Endothelial cell (in vitro differentiated cells): ENCODE measurements around the gene CAMTA1. TPM values are rescaled to one million over a fixed set of nuclear protein-coding genes. Genes with fewer than 3 reads are reported as not detected.

Experiments used
- DNase-seq: peaks from one replicate; pipeline ENCODE4 v3.0.0; 2021; ENCODE audit warnings: low spot score
- H3K27ac Mint-ChIP-seq: one replicate; pipeline ENCODE4 v1.8.0; 2021; ENCODE audit warnings: mixed read lengths, inconsistent platforms; ENCODE audit not compliant: unreplicated experiment
- H3K27me3 Mint-ChIP-seq: one replicate; pipeline ENCODE4 v1.8.0; 2021; ENCODE audit warnings: mild to moderate bottlenecking, moderate library complexity, mixed read lengths, inconsistent platforms; ENCODE audit not compliant: unreplicated experiment
- H3K36me3 Mint-ChIP-seq: one replicate; pipeline ENCODE4 v1.8.0; 2021; ENCODE audit warnings: mild to moderate bottlenecking, low read depth, mixed read lengths, inconsistent platforms; ENCODE audit not compliant: unreplicated experiment
- H3K4me1 Mint-ChIP-seq: one replicate; pipeline ENCODE4 v1.8.0; 2021; ENCODE audit warnings: mild to moderate bottlenecking, mixed read lengths, inconsistent platforms; ENCODE audit not compliant: unreplicated experiment
- H3K4me3 Mint-ChIP-seq: one replicate; pipeline ENCODE4 v1.8.0; 2021; ENCODE audit warnings: mild to moderate bottlenecking, mixed read lengths, inconsistent platforms; ENCODE audit not compliant: unreplicated experiment
- H3K9me3 Mint-ChIP-seq: one replicate; pipeline ENCODE4 v1.8.0; 2021; ENCODE audit warnings: mixed read lengths, inconsistent platforms; ENCODE audit not compliant: unreplicated experiment
- CTCF ChIP-seq: fragments of 200-600 bp; sonication (generic); IDR thresholded peaks from one replicate; pipeline ENCODE4 v1.5.0; 2021; ENCODE audit warnings: antibody characterized with exemption; ENCODE audit not compliant: unreplicated experiment
- total RNA-seq: library from RNA; stranded (reverse); fragmentation: NEBNext Ultra II Directional; extraction: Animal tissue kit (Norgen Biotek cat#: 25700); gene quantifications from one replicate; pipeline ENCODE4 v1.2.1, GENCODE V29; 2021; ENCODE audit not compliant: unreplicated experiment

Gene CAMTA1
- total RNA-seq, 1 donor from 2014 or later, result 87.3 TPM

- H3K27me3 Mint-ChIP-seq, result peaks cover 4% of the 10 kb centered on the region
- H3K4me3 Mint-ChIP-seq, result no peak overlapping the region
- H3K27ac Mint-ChIP-seq, result no peak overlapping the region
- no peak for TF ChIP-seq CTCF
- DNase-seq, result no peak
- H3K36me3 Mint-ChIP-seq, result no peaks in the 10 kb centered on the region
- no peaks in the 10 kb centered on the region for H3K9me3 Mint-ChIP-seq
- no peaks in the 10 kb centered on the region for H3K4me1 Mint-ChIP-seq
These were observed 679.5 kb downstream of the CAMTA1 start for GRCh38 chr1:7464736-7465135.

- H3K4me3 Mint-ChIP-seq, result no peak overlapping the region
- peaks cover 4% of the 10 kb centered on the region for H3K27me3 Mint-ChIP-seq
- no peak for TF ChIP-seq CTCF
- no peak for DNase-seq
- no peaks in the 10 kb centered on the region for H3K36me3 Mint-ChIP-seq
- no peaks in the 10 kb centered on the region for H3K9me3 Mint-ChIP-seq
- H3K27ac Mint-ChIP-seq, result no peak overlapping the region
- no peaks in the 10 kb centered on the region for H3K4me1 Mint-ChIP-seq
These were observed 682.4 kb downstream of the CAMTA1 start for GRCh38 chr1:7467476-7468175.

- TF ChIP-seq CTCF, result no peak
- Mint-ChIP-seq H3K27ac (no peak overlapping the region), H3K9me3 (no peaks in the 10 kb centered on the region), H3K4me3 (no peak overlapping the region), H3K4me1 (no peaks in the 10 kb centered on the region), H3K27me3 (peaks cover 3% of the 10 kb centered on the region), H3K36me3 (no peaks in the 10 kb centered on the region)
- DNase-seq, result no peak
These were observed 683.0 kb downstream of the CAMTA1 start for GRCh38 chr1:7468248-7468647.

- H3K36me3 Mint-ChIP-seq, result no peaks in the 10 kb centered on the region
- DNase-seq, result no peak
- no peaks in the 10 kb centered on the region for H3K9me3 Mint-ChIP-seq
- no peak overlapping the region for H3K4me3 Mint-ChIP-seq
- H3K27ac Mint-ChIP-seq, result no peak overlapping the region
- peaks cover 3% of the 10 kb centered on the region for H3K27me3 Mint-ChIP-seq
- H3K4me1 Mint-ChIP-seq, result no peaks in the 10 kb centered on the region
- TF ChIP-seq CTCF, result no peak
These were observed 684.1 kb downstream of the CAMTA1 start for GRCh38 chr1:7469255-7469938.
